ENCODE data around the gene BIRC5. TPM values are rescaled to one million over a fixed set of nuclear protein-coding genes. Genes with fewer than 3 reads are reported as not detected.
"Not testable (repeated sequence)": the region's sequence is repeated elsewhere in the genome, so short reads cannot be mapped to it uniquely, and the experiment has no call there.

Gene BIRC5
- total and polyA plus RNA-seq, 8 donors, result 0.12 to 1.7 (median 0.77) TPM; not detected in 1

DNA sequence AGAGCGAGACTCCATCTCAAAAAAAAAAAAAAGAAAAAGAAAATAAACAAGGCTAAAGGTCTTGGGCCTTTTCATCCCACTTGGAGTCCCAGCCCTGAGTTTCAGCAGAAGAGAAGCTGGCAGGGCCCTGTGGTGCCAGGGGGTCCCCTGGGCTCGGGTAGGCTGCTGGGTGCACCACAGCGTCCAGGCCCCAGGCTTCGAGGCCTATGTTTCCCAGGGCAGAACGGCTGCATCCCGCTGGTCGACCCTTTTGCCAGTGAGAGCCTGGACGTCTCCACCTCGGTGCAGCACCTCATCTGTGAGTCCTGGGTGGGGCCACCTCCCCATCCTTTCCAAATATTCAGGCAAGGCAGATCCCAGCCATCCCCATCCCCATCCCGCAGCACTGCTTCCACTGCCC is 19.6 kb downstream of the BIRC5 start:
- H3K4me1 ChIP-seq, result no peaks in the 10 kb centered on the region
- intact Hi-C loops (cut with DNase I), result no loop called here
- WGBS, 2 donors, result 79 to 90% methylated on average over 10 of the region's 10 CpGs

DNA sequence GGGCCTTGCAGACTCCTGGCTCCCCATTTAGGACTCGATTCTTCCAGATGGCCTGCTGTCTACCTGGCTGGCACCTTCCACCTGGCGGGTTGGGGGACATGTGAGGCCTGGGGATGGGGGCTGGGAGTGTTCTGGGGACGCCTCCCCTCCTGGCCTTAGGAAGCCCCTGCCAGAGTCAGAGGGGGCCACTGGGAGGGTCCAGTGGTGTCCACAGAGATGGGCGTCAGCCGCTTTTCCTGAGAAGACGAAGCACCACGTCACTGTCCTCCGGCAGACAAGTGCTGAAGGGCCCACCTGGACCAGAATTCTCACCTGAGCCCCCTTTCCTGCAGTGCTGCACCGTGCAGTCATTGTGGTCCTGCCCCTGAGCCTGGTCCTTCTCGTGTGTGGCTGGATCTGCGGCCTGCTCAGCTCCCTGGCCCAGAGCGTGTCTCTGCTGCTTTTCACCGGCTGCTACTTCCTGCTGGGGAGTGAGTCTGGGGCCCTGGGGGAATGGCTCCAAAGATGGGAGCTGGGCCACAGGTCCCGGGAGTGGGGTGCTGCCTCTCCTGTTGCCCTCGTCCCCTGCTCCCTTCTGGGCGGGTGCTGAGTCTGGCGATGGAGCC is 20.3 kb downstream of the BIRC5 start:
- no peak for ATAC-seq
- Histone ChIP-seq H3K36me3 (no peaks in the 10 kb centered on the region), H3K27ac (no peak overlapping the region), H3K4me1 (no peaks in the 10 kb centered on the region), H3K9me3 (no peaks in the 10 kb centered on the region), H3K27me3 (peaks cover 0 to 19% (median 0%) of the 10 kb centered on the region in 4 donors), H3K4me3 (no peak overlapping the region)
- 77 to 85% methylated on average over 17 of the region's 17 CpGs for WGBS, 2 donors
- no peak for DNase-seq
- no peak for FAIRE-seq
- intact Hi-C loops (cut with DNase I), result no loop called here
- TF ChIP-seq, protein P1, sequence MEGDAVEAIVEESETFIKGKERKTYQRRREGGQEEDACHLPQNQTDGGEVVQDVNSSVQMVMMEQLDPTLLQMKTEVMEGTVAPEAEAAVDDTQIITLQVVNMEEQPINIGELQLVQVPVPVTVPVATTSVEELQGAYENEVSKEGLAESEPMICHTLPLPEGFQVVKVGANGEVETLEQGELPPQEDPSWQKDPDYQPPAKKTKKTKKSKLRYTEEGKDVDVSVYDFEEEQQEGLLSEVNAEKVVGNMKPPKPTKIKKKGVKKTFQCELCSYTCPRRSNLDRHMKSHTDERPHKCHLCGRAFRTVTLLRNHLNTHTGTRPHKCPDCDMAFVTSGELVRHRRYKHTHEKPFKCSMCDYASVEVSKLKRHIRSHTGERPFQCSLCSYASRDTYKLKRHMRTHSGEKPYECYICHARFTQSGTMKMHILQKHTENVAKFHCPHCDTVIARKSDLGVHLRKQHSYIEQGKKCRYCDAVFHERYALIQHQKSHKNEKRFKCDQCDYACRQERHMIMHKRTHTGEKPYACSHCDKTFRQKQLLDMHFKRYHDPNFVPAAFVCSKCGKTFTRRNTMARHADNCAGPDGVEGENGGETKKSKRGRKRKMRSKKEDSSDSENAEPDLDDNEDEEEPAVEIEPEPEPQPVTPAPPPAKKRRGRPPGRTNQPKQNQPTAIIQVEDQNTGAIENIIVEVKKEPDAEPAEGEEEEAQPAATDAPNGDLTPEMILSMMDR (IDR thresholded peaks at IDR 0.05), result no peak

More for the DNA sequence above, 19.6 kb downstream of the BIRC5 start:
- Histone ChIP-seq H3K27me3 (peaks cover 0 to 19% (median 0%) of the 10 kb centered on the region in 4 donors), H3K27ac (no peak overlapping the region), H3K9me3 (no peaks in the 10 kb centered on the region), H3K36me3 (no peaks in the 10 kb centered on the region), H3K4me3 (no peak overlapping the region)
- FAIRE-seq, result no peak
- DNase-seq, result no peak
- no peak for ATAC-seq
- TF ChIP-seq, protein P1 (IDR thresholded peaks at IDR 0.05), result no peak

DNA sequence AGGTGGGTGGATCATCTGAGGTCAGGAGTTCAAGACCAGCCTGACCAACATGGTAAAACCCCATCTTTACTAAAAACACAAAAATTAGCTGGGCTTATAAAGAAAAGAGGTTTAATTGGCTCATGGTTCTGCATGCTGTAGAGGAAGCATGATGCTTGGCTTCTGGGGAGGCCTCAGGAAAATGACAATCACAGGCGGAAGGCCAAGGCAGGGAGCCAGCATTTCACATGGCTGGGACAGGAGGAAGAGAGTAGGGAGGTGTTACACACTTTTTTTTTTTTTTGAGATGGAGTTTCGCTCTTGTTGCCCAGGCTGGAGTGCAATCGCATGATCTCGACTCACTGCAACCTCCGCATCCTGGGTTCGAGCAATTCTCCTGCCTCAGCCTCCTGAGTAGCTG is 21.0 kb downstream of the BIRC5 start:
- H3K4me3 ChIP-seq; H3K9me3 ChIP-seq; intact Hi-C loops (cut with DNase I); DNase-seq; H3K36me3 ChIP-seq; H3K27ac ChIP-seq; H3K4me1 ChIP-seq; FAIRE-seq; ATAC-seq: not testable (repeated sequence)
- WGBS, 2 donors, result 76% methylated on average over 6 of the region's 6 CpGs
- peaks cover 0 to 19% (median 0%) of the 10 kb centered on the region in 4 donors for H3K27me3 ChIP-seq

DNA sequence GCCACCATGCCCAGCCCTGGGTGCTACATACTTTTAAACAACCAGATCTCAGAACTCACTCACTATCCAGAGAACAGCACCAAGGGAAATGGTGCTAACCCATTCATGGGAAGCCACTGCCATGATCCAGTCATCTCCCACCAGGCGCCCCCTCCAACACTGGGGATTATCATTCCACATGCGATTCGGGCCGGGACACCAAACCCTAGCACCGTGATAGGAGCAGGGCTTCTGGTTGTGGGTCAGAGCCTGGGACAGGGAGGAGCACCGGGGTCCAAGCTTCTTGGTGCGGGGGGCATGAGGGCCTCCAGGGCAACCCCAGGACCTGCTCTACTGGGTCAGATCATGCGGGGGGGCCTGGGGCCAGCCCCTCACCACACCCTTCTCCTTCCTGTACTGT is 21.8 kb downstream of the BIRC5 start:
- WGBS, 2 donors, result 83 to 87% methylated on average over 8 of the region's 8 CpGs
- DNase-seq (no peak), ATAC-seq (no peak), FAIRE-seq (no peak)
- Histone ChIP-seq H3K4me1 (no peaks in the 10 kb centered on the region), H3K27ac (no peak overlapping the region), H3K4me3 (no peak overlapping the region), H3K9me3 (no peaks in the 10 kb centered on the region), H3K27me3 (peaks cover 0 to 13% (median 0%) of the 10 kb centered on the region in 4 donors), H3K36me3 (no peaks in the 10 kb centered on the region)
- intact Hi-C loops (cut with DNase I), result no loop called here
- TF ChIP-seq, protein P1 (IDR thresholded peaks at IDR 0.05), result no peak

DNA sequence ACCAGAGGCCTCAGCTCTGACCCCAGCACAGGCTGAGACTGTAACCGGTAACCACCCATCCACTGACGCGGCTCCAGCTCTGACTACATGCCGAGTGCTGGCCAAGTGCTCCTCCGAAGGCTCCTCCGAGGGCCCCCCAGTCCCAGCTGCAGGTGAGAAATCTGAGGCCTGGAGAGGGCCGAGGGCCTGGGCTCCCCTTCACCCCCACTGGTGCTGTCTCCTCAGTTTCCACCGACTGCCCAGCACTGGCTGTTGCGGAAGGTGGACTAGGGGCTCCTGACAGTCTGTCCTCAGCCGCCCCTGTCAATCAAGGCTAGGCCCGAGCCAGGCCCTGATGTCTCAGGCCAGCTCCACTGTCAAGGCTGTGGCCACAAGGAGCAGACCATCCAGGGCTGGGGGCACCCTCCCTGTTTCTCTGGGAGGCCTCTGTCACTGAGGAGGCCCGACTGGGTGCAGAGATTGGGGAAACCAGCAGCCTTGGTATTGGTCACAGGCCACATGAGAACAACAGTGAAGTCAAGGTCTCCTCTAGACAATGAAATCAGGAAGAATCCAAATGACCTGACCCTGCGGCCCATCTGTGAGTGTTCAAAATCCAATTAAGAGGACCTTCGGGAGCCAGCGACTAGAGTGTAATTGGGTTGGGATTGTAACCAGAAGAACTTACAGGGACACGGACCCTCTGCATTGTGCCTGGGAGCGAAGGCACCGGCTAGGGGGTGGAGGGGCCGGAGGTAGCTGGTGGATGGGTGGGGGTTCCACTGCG is 22.5 kb downstream of the BIRC5 start:
- Histone ChIP-seq H3K36me3 (no peaks in the 10 kb centered on the region), H3K4me1 (no peaks in the 10 kb centered on the region), H3K9me3 (no peaks in the 10 kb centered on the region), H3K4me3 (no peak overlapping the region), H3K27ac (no peak overlapping the region), H3K27me3 (peaks cover 0 to 8% (median 0%) of the 10 kb centered on the region in 4 donors)
- FAIRE-seq, result no peak
- intact Hi-C loops (cut with DNase I), result no loop called here
- WGBS, 2 donors, result 88 to 90% methylated on average over 20 of the region's 20 CpGs
- TF ChIP-seq, protein P1 (IDR thresholded peaks at IDR 0.05), result no peak
- DNase-seq, result peak in 1 of 6 donors; percentile 59
- ATAC-seq, result no peak
